HL-60/S4 treated with retinoic acid at 250 ng/mL for 4 days and 3 days (cell line): ENCODE results near the gene BCL2L12.

Experiments used
- in situ Hi-C: fragments of 300-500 bp; cut with MboI; formaldehyde crosslinking; loops from 2 replicates; pipeline ENCODE4 v1.7.0; 2022; ENCODE audit warnings: low sequenced_read_pairs

The BCL2L12 gene

DNA sequence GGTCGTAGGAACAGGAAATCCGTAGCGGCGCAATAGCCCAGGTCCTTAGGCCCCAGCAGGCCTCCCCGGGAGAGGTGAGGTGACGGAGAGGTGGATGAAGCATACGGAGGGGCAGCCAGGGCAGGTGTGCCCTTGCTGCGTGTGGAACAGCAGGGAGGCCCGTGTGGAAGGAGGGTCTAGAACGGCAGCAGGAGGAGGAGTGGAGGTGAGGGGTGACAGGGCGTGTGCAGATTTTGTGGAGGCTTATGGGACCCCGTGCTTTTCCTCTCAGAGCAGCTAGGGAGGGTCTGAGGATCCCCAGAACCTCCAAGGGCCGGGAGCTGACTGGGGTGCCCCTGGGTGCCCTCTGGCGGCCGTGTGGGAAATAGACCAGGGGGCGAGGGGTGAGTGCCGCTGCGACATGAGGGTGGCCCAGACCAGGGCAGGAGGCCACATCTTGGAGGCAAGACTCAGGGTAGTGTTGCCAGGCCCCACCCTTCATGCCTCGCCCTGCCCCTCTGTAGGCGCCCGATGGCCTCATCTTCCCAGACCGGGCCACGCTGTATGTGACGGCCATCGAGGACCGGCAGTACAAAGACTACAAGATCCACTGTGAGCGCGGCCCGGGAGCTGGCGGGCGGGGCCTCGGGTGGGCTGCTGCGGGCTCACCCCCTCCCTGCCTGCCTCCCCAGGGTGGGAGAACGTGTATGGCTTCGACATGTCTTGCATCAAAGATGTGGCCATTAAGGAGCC, 18.7 kb downstream of the BCL2L12 start:
- in situ Hi-C loops: no loop called here

DNA sequence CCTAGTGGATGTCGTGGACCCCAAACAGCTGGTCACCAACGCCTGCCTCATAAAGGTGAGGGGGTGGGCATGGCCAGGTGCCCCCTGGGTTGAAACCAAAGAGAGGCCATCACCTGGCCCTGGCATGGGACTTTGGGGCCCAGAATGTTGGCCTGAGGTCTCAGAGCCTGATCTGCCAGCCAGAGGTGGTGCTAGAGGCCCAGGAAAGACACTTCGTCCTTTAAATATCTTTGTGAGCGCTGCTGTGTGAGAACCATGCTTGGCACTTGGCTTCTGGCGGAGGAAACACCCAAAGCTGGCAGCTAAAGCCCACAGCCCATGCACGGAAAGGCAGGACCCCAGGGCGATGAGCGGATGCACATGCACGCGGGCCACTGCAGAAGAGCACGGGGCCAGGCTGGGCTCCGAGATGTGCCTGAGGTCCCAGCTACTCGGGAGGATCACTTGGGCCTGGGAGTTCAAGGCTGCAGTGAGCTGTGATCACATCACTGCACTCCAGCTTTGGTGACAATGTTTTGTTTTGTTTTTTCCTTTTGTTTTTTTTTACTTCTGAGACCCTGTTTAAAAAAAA, 19.3 kb downstream of the BCL2L12 start:
- in situ Hi-C loops: no loop called here

DNA sequence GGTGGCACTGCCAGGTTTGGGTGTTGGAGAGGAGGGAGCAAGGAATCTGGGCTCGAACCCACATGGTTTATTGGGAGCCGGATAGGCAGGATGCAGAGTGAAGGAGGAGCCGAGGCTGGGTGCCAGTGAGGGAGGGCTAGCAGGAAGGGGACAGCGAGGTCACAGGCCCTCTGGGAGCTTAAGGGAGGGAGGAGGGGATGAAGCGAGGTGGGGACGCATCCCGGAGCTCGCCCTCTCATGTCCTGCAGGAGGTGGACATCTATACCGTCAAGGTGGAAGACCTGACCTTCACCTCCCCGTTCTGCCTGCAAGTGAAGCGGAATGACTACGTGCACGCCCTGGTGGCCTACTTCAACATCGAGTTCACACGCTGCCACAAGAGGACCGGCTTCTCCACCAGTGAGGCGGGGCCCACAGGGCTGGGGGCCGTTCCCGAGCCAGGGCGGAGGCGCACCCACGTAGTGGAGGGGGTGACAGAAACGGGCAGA, 20.2 kb downstream of the BCL2L12 start:
- in situ Hi-C loops: no loop called here

DNA sequence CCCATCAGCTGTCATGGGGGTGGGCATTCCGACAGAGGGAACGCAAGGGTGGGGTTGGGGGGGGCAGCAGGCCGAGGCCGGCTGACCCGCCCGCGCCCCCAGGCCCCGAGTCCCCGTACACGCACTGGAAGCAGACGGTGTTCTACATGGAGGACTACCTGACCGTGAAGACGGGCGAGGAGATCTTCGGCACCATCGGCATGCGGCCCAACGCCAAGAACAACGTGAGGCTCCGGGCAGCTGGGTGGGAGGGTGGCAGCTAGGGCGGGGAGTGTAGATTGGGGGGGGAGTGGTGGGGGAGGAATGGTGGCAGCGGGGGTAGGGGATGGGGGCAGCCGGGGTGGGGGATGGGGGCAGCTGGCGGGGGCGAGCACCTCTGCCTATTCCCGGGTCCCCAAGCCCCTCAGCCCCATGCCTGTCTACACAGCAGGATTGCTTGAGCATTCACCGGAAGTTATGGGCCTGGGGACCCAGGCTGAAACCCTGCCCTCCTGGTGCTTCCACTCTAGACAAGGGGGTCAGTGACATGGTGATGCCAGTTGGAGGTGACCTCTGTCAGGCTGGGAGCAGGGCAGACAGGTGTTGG, 20.9 kb downstream of the BCL2L12 start:
- in situ Hi-C loops: no loop called here

DNA sequence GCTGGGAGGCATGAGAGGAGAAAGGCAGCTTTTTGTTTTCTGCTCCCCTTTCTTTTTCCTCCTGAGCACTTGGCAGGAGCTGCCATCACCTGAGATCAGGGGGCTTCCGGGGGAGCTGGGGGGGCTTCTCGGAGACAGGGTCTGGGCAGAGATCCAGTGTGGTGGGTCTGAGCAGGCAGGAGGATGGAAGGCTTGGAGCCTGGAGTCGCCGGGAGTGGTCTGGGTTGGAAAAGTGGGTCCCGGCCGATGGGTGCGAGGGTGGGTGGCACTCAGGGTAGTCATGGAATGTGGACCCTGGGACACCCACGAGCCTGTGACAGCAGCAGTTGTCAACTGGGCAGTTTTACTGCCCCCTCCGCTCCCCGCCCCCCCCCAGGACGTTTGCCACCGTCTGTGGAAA, 21.4 kb downstream of the BCL2L12 start:
- in situ Hi-C loops: no loop called here

DNA sequence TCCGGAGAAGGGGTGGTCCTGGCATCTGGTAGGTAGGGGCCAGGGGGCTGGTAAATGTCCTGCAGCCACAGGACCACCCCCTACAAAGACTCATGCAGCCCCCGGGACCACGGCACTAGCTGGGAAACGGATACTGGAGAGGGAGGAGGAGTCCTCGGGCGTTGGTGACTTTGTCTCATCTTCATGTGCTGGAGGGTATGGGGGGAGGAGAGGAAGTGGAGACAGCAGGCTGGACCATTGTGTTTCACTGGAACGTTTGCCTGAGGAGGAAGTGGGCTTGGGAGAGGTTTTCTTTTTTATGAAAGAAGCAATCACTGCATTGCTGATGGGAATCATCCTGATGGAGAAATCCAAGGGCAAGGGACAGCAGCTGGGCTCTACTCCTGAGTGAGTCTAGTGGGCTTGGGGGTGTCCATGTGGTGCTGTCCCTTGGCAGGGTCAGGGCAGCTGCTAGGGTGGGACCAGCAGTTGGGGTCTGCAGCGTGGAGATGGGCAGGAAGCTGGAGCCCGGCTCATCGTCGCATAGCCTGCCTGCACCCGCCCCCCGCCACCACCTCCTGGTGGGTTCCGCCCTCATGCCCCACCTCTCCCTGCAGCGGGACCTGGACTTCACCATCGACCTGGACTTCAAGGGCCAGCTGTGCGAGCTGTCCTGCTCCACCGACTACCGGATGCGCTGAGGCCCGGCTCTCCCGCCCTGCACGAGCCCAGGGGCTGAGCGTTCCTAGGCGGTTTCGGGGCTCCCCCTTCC, 22.0 kb downstream of the BCL2L12 start:
- in situ Hi-C loops: no loop called here

DNA sequence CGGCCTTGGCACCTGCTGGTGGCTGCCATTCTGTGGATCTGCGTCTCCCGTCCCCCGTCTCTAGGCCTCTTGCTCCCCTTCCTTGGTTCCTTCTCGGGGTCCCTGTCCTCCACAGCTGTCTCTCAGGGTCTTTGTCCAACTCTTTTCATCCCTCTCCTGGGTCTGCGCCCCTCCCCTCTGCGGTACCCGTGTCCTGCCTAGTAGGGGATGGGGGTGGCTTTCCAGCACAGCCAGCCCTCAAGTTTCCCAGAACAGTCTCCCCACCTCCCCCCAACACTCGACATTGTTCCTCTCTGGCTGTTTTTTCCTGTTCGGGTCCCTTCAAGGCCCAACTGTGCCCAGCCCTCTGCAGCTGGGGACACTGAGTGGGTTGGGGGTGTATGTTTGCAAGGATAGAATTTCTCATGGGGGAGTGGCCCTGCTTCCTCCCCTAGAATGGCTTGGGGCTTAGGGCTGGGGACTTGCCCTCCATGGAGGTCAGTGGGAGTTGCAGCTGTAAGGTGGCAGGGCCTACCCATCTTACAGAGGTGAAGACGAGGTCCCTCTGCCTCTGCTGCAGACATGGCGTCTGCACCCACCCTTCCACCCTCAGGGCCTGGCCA, 22.9 kb downstream of the BCL2L12 start:
- in situ Hi-C loops: no loop called here

DNA sequence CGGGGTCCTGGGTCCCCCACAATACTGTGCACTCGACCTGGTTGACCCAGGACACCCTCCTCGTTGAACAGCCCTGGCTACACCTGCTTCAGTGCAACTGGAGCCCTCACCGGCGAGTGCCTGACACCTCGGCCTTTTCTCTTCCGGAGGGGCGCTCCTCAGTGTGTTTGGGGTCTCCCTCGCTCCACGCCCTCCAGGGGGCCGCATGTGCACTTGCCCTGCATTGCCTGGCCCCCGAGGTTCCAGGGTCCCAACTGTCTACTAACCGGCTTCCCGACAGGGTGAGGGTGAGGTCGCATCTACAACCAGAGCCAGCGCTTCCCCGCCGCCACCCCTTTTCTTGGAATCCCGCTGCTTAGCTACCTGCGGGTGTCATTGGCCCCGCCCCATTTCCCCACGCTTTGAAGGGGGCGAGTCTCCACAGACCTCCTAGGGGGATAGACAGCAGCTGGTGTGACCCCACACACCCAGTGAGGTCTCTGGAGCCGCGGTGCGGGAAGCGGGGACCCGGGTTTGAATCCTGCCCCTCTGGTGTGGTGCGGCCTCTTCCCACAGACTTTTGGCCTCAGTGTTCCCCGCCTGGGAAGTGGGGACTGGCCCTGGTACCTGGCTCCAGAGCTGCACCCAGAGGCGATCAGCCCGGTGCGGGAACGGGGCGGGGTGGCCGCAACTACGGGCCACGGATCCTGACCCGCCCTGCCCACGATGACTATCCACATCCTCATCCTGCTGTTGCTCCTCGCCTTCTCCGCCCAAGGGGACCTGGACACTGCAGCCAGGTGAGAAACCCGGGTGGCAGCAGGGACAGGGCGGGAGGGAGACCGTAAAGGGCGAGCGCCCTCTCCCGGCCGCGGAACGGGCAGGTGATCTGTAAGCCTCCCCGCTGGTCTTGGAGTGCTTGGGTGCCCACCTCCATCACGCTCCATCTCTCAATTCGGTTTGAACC, 23.7 kb downstream of the BCL2L12 start, which contains the start of gene ADM5:
Gene ADM5, plus strand, starts transcription at position 462 of the 946 bp plus-strand sequence. Its CDS starts 244 bp downstream, at position 706.
- in situ Hi-C loops: no loop called here

DNA sequence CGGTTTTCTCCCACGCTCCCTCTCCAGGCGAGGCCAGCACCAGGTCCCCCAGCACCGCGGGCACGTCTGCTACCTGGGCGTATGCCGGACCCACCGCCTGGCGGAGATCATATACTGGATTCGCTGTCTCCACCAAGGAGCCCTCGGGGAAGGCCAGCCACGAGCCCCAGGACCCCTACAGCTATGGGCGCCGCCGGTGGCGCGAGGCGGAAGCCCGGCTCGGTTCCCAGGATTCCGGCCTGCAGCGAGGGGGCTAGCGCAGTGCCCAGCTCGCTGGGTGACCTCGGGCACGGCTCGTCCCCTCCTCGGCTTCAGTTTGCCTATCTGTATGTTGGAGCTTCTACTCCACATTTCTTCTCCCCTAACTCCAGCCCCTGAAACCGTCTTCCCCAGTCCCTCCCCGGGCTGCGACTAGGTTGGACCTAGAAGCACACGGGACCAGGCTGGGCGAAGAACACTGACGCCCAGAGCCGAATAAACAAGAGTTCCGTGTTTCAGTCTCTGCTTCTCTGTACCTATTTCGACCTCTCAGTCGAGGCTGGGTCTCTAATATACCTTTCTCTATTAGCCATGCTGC, 24.4 kb downstream of the BCL2L12 start:
- in situ Hi-C loops: no loop called here

DNA sequence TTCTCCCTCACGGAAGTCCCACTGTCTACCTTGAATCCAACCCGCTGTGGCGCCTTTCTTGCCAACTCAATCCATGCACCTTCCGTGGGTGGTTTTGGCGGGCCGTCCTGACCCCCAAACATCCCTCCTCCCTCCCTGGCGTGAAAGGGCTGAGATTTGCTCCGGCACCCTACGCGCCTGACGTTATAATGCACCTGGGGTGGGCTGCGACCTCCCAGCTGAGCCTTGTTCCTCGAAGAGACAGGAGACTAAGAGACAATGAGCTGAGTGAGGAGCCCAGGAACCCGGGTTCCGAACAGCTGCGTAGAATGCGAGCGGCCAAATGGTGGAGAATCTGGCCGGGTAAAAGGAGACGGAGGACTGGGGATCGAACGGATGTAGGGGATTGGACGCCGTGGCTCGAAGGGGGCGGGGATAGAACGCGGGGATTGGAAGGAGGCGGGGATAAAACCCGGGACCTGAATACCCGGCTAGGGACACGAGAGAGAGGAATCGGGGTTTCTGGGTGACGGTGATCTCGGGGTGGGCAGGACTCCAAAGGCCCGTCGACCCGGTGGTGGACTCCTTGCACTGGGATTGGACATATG, 25.0 kb downstream of the BCL2L12 start, which contains the start of gene CPT1C:
Gene CPT1C, plus strand, starts transcription at position 461 of the 587 bp plus-strand sequence. CDS start 1,137 bp downstream, outside the sequence.
- in situ Hi-C loops: no loop called here

DNA sequence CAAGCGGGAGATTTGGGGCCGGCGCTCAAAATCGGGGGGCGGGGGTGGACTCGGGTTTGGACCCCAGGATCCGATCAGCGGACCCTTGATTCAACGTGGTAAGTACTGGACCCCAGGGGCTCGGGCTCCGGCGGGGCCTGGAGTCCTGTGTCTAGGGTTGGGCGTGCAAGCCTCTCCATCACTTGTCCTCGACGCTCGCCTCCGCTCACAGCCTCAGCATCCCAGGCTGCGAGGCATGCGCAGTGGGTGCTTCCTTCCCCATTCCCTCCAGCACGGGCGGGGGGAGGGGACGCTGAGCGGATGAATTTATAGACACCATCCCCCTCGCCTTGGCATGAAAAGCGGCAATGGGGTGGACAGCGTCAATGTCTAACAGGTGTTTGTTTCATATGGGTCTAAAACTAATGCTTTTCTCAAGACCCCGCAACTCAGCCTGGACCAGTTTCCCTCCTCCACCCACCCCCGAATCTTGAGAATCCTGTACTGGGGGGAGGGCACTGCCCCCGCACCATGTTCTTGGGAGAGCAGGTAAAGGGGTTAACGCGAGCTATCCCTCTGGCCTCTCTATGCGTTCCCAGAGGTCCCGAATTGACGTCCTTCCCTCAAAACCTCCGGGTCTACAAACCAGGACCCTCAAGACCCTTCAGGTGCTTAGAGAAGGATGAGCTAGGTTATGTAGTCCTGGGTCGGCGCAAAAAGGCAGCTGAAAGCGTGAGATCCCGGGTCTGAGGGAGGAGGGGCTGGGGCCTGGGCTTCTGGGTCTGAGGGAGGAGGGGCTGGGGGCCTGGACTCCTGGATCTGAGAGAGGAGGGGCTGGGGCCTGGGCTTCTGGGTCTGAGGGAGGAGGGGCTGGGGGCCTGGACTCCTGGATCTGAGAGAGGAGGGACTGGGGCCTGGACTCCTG, 25.8 kb downstream of the BCL2L12 start:
- in situ Hi-C loops: no loop called here

DNA sequence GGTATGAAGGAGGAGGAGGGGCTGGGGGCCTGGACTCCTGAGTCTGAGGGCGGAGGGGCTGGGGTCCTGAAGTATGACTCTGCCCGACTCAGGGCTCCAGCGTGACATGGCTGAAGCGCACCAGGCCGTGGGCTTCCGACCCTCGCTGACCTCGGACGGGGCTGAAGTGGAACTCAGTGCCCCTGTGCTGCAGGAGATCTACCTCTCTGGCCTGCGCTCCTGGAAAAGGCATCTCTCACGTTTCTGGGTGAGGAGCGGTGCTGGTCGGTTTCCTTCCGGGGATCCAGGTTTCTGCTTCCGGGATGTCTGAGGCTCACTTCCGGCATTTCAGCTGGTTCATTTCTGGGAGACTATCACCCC, 26.4 kb downstream of the BCL2L12 start:
- in situ Hi-C loops: no loop called here

DNA sequence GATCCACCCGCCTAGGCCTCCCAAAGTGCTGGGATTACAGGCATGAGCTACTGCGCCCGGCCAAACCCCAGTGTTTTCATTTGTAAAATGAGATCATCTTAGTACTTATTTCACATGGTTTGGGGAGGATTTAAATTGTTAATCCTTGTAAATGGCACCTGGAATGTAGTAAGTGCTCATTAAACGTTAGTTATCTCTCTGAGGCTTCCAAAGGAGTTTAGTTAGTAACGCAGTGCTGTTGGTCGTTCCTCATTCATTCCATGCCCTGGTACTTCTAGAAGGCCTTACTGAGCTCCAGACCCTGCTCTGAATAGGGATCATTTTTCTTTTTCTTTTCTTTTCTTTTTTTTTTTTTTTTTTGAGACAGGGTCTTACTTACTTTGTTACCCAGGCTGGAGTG, 30.4 kb downstream of the BCL2L12 start:
- in situ Hi-C loops: no loop called here

DNA sequence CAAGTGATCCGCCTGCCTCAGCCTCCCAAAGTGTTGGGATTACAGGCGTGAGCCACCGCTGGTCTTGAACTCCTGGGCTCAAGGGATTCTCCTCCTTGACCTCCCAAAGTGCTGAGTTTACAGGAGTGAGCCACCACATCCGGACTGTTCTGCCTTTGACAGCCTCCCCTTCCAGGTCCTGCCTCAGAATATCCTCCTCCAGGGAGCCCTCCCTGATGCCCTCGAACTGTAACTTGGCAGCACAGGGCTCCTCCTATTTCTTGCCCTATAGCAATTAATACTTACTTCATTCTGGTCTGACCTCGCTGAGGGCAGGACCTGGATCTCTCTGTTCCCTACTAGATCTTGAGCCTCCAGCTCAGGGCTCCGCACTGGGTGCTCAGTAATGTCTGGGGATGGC, 31.1 kb downstream of the BCL2L12 start:
- in situ Hi-C loops: no loop called here

DNA sequence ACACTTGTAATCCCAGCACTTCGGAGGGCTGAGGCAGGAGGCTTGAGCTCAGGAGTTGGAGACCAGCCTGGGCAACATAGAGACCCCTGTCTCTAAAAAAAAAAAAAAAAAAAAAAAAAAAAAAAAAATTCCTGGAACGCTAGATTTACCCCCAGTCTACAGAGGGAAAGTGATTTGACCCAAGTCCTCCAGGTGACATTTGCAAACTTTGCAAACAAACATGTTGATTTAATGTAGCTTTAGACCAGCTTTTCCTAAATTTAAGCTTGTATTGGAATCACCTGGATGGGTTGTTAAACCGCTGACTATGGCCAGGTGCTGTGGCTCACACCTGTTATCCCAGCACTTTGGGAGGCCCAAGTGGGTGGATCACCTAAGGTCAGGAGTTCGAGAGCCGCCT, 33.6 kb downstream of the BCL2L12 start:
- in situ Hi-C loops: no loop called here

DNA sequence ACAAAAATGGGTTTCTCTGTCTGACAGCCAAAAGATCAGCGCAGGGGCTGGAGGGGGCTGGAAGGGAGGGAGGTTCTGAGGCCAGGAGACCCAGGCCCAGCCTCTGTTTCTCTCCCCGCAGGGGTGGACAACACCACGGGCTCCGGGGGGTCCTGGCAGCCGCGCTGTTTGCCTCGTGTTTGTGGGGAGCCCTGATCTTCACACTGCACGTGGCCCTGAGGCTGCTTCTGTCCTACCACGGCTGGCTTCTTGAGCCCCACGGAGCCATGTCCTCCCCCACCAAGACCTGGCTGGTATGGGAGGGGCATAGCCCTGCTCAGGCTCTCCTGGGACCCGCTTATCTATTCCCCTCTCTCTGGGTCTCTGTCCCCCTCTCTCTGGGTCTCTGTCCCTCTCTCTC, 34.8 kb downstream of the BCL2L12 start:
- in situ Hi-C loops: no loop called here

DNA sequence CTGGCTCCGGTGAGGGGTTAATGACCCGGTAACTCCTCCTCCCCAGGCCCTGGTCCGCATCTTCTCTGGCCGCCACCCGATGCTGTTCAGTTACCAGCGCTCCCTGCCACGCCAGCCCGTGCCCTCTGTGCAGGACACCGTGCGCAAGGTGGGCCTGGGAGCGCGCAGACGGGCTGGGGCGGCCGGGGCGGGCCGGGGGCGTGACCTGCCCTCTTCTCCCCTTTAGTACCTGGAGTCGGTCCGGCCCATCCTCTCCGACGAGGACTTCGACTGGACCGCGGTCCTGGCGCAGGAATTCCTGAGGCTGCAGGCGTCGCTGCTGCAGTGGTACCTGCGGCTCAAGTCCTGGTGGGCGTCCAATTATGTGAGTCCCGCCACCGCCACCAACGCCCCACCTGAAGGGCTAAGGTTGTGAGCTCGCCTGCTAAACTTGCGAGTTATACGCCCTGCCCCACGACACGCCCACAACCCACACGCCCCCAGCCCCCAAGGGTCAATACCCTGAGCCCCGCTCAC, 35.6 kb downstream of the BCL2L12 start:
- in situ Hi-C loops: no loop called here
